ENCODE results near the gene SBNO1.
A peak's percentile ranks its signal among the peaks of the same experiment; 100 is the strongest.
"Not testable (repeated sequence)": the region's sequence is repeated elsewhere in the genome, so short reads cannot be mapped to it uniquely, and the experiment has no call there.

Gene SBNO1

GRCh38 chr12:123364532-123365024 lies at the start of gene SBNO1:
TSS of gene SBNO1 (minus strand) at chr12:123364847. CDS start at chr12:123350441, 14,406 bp downstream.
- peak; percentile 91 for DNase-seq

DNA sequence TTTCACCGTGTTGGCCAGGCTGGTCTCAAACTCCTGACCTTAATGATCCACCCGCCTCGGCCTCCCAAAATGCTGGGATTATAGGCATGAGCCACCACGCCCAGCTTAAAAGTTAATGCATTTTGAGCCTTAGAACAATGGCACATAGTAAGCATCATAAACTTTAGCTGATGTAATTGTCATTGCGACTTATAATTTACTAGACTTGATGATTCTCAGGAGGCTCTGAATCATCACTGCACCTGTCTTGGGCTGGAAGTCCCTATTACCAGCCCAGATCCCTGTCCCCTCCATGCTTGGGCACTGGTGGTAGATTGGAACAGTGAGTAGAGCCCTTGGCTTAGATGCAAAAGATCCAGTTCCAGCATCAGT lies 45.4 kb upstream of the SBNO1 start:
- no peak for DNase-seq

DNA sequence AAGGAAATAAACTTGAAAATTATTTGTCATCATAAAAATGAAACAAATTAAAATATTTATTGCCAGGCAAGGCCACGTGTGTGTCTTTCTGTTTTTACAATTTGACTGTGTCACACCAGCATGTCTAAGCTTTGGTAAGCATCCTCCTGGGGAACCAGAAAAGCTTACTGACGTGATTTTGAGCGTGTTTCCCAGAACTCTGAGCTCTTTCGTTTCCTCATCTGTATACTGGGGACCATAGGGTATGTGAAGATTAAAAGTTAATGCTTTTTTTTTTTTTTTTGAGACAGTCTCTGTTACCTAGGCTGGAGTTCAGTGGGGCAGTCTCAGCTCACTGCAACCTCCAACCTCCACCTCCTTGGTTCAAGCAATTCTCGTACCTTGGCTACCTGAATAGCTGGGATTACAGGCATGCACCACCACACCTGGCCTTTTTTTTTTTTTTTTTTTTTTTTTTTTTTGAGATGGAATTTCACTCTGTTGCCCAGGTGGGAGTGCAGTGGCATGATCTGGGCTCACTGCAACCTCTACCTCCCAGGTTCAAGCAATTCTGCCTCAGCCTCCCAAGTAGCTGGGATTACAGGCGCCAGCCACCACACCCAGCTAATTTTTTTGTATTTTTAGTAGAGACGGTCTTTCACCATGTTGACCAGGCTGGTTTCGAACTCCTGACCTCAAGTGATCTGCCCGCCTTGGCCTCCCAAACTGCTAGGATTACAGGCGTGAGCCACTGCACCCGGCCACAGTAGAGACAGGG lies 44.8 kb upstream of the SBNO1 start:
- not testable (repeated sequence) for DNase-seq

DNA sequence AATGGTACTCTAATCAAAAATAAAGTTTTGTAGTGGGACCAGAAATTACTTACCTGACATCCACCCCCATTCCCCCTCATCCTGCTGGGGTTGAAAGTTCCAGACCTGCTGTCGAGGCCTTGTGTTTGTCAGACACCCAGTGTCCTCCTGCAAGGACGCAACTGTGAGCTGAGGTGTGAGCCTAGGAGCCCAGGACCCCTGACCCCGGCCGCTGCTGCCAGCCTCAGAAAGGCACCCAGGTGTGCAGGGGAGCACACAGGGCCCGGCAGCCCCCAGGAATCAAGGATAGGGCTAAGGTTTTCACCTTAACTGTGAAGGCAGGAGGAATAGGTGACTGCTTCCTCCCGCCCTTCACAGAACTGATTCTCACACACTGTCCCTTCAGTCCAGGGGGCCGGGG lies 44.0 kb upstream of the SBNO1 start:
- not testable (repeated sequence) for DNase-seq

DNA sequence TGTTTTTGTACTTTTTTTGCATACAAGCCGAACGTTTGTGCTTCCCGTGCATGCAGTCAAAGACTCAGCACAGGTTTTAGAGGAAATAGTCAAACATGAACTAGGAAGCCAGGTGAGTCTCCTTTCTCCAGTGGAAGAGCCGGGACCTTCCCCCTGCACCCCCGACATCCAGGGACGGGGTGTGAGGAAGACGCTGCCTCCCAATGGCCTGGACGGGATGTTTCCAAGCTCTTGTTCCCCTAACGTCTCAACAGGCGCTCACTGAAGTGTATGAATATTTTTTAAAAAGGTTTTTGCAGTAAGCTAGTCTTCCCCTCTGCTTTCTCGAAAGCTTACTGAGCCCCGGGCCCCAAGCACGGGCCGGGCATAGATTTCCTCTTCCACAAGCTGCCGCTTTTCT lies 43.3 kb upstream of the SBNO1 start:
- not testable (repeated sequence) for DNase-seq

DNA sequence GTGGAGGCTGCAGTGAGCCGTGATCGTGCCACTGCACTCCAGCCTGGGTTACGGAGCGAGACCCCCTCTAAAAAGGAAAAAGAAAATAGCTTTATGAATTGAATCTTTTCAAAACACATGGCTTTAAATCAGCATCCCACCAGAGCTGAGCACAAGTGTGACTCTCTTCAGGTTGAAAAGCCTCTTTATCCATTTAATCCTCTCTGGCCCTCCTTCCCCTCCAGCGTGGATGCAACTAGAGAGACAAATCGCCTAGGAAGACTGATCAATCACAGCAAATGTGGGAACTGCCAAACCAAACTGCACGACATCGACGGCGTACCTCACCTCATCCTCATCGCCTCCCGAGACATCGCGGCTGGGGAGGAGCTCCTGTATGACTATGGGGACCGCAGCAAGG lies 42.6 kb upstream of the SBNO1 start:
- not testable (repeated sequence) for DNase-seq

DNA sequence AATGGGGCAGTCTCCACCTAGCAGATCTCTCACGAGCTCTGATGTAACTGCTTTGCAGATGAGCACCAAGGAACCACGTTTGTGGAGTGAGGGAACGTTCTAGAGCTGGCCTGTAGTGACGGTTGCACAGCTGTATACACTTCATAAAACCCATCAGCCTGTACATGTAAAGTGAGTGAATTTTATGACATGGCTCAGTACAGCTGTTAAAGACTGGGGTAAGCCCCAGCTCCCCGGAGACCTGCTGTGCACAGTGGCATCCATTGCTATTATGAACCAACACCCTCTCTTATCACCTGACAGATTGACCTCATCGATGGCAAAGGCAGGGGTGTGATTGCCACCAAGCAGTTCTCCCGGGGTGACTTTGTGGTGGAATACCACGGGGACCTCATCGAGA lies 39.9 kb upstream of the SBNO1 start:
- no peak for DNase-seq

GRCh38 chr12:123401753-123402683 lies 37.4 kb upstream of the SBNO1 start:
- DNase-seq: no peak

DNA sequence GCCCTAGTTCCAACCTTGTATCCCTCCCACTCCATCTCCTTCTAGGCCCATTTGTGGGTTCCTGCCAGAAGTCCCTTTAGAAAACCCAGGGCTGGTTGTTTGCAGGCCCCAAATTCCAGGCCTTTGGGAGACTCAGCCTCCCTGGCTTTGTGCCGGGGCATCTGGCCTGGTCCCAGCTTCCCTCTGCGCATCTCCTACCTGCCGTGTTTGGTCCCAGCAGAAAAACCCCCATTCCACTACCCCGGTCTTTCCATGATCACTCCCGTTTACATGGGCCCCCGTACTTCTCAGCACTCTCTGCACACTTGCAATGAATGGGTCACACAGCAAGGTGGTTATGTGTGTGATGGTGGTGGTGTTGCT lies 34.6 kb upstream of the SBNO1 start:
- no peak for DNase-seq

- DNase-seq: no peak
These were observed 34.1 kb upstream of the SBNO1 start for GRCh38 chr12:123398550-123399254.

DNA sequence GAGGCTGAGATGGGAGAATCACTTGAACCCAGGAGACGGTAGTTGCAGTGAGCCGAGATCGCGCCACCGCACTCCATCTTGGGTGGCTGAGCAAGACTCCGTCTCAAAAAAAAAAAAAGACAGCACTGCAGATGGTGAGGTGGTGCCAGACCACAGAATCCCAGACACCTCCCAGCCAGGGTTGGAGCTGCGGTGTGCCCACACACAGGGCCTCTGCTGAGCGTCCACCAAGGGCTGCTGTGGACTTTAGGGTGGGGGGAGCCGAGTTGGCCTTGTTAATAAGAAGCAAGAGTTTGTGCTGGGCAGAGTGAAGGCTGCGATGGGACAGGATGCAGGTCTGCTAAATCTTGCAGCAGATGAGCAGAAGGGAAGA lies 33.5 kb upstream of the SBNO1 start:
- DNase-seq: no peak

GRCh38 chr12:123397400-123397799 lies 32.8 kb upstream of the SBNO1 start:
- no peak for DNase-seq

- DNase-seq: no peak
These were observed 32.3 kb upstream of the SBNO1 start for GRCh38 chr12:123396954-123397353.

GRCh38 chr12:123396543-123396942 lies 31.9 kb upstream of the SBNO1 start:
- DNase-seq: no peak

- no peak for DNase-seq
These were observed 30.6 kb upstream of the SBNO1 start for GRCh38 chr12:123395236-123395635.

- no peak for DNase-seq
These were observed 29.1 kb upstream of the SBNO1 start for GRCh38 chr12:123393747-123394146.

- DNase-seq: no peak
These were observed 27.1 kb upstream of the SBNO1 start for GRCh38 chr12:123391546-123392343.

DNA sequence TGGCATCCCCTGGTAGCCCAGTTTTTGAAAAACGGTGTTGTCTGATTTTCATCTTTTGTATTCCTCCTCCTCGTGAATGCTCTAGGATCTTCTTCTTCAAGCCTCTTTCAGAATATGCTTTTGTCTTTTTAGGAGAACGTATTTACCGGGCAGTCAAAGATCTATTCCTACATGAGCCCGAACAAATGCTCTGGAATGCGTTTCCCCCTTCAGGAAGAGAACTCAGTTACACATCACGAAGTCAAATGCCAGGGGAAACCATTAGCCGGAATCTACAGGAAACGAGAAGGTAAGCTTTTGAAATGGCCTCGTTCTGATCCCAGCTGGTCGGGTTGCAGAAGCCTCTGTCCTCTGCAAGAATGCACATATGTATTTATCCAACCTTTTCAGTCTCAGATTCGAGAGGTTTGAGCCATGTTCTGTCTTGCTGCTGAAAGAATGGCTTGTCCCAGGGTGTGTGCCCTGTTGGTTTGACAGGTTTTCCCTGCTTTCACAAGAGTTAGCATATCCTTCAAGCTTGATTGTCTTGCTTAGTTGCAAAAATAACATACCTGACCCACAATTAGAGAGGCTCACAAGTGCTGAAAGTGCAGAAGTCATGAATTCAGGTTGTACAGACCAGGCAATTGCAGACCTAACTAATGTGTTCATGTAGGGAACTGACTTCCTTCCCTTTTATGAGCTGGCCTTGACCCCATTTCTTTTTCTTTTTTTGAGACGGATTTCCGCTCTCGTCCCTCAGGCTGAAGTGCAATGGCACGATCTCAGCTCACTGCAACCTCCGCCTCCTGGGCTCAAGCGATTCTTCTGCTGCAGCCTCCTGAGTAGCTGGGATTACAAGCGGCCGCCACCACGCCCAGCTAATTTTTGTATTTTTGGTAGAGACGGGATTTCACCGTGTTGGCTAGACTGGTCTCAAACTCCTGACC lies 26.1 kb upstream of the SBNO1 start:
- no peak for DNase-seq

- no peak for DNase-seq
These were observed 25.1 kb upstream of the SBNO1 start for GRCh38 chr12:123389560-123390351.

- DNase-seq: no peak
These were observed 24.4 kb upstream of the SBNO1 start for GRCh38 chr12:123388951-123389559.

Data from DMS79 treated with DMSO at 0.1 percent for 48 hours (cell line).